ENCODE results near the gene MRTFA. TPM values are rescaled to one million over a fixed set of nuclear protein-coding genes. Genes with fewer than 3 reads are reported as not detected.

MRTFA gene
- total and polyA plus RNA-seq, 9 of the 15 experiments (the other 6 are each of a cell fraction or from before 2014, with no cell fraction given), result 0.84 to 21.1 (median 3.7) TPM

DNA sequence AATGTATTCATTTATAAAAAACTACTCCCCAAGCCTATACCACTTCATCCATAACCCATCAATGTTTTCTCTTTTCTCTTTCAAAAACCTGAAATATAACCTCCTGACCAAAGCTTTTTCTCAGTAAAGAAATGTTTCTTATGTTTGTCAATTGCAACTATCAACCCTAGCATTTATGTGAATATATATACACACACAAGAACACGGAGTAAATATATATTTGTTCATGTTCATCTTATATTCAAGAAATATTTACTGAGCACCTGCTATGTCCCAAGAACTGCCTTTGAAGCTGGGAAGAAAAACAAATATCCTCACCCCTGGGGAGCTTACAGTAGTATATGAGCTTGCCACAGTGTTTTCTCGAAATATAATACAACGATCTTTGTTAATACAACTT, 3.5 kb downstream of the MRTFA start (continued):
- no peak for TF ChIP-seq ESRRA (IDR thresholded peaks at IDR 0.05; ENCODE audit: borderline replicate concordance, low read depth)
- TF ChIP-seq MED1 (CRISPR knock-in tag; IDR thresholded peaks at IDR 0.05; ENCODE audit: borderline replicate concordance), result no peak

DNA sequence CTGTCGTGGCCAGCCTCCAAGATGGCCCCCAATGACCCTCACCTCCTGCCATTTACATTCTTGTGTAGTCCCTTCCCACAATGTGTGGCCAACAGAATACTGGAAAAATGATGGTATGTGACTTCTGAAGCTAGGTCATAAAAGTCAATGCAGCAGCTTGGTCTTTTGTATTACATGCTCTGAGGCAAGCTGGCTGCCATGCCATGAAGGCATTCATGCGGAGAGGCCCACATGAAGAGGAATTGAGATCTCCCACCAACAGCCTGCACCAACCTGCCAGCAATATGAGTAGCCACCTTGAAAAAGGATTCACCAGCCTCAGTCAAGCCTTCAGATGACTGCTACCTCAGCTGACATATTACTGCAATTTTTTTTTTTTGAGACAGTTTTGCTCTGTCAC, 4.6 kb downstream of the MRTFA start:
- 0 out of 2 replicates have a peak, but pooled peaks cover 4% of the 10 kb centered on the region for H4K20me1 ChIP-seq (replicated peaks; ENCODE audit: control insufficient read depth, insufficient read depth, low read length)
- no peak overlapping the region for H3K27ac ChIP-seq (ENCODE audit: extremely low read depth, low read depth, low read length)
- H3K4me2 ChIP-seq (ENCODE audit: insufficient read depth, low read length), result no peak overlapping the region

More for the DNA sequence above, 4.6 kb downstream of the MRTFA start:
- Histone ChIP-seq H3K4me3 (no peak overlapping the region), H3K36me3 (ENCODE audit: control insufficient read depth, insufficient read depth, low read length) (no peaks in the 10 kb centered on the region), H3K79me2 (ENCODE audit: control insufficient read depth, insufficient read depth, low read length) (peaks cover 84% of the 10 kb centered on the region), H3K9me1 (ENCODE audit: control insufficient read depth, insufficient read depth, low read length) (no peaks in the 10 kb centered on the region), H3K27me3 (ENCODE audit: control insufficient read depth in 2 of 2, insufficient read depth in 2 of 2, low read length in 2 of 2) (no peaks in the 10 kb centered on the region), H3K9ac (ENCODE audit: insufficient read depth in 1 of 2, low read depth in 2 of 2, low read length in 2 of 2) (no peak overlapping the region; a peak in 1 of 4 replicates), H3K9me3 (replicated peaks; ENCODE audit: control insufficient read depth, insufficient read depth, low read depth, low read length) (no peaks in the 10 kb centered on the region), H2AFZ (ENCODE audit: low read depth, low read length) (no peak overlapping the region), H3K4me1 (replicated peaks in 1 of 2; ENCODE audit: control insufficient read depth in 2 of 2, insufficient read depth in 2 of 2, low read length in 2 of 2) (peaks cover 13 to 20% of the 10 kb centered on the region in 2 experiments; a peak in 4 of 5 replicates)
- CTCF ChIA-PET (ENCODE audit: low intra/inter-chr PET ratio), result no interaction called here
- BruUV-seq (replicated peaks), result no TSS peak
- intact Hi-C loops (cut with micrococcal nuclease), result no loop called here
- DNase-seq (ENCODE audit: extremely low read depth in 1 of 4, low spot score in 3 of 4) (no peak), FAIRE-seq (no peak), ATAC-seq (no peak)
- WGBS (ENCODE audit: insufficient coverage, low coverage, missing lambda C conversion rate), result 82% methylated on average over 2 of the region's 2 CpGs
- POLR2A ChIA-PET, result interaction anchor here (0.6 to 2.0 kb wide), 3 partner anchors 26 to 195 kb away, joined by 3 to 4 read pairs (median 4); no protein-coding TSS in a partner anchor
- TF ChIP-seq ZNF212 (CRISPR knock-in tag; IDR thresholded peaks at IDR 0.05), result no peak
- no peak for TF ChIP-seq ZSCAN29 (IDR thresholded peaks at IDR 0.05)
- no peak for TF ChIP-seq NFYB (IDR thresholded peaks at IDR 0.05; ENCODE audit: extremely low read depth, insufficient read length)
- no peak for TF ChIP-seq ZNF75A (CRISPR knock-in tag; IDR thresholded peaks at IDR 0.05)
- no peak for TF ChIP-seq NEUROD1 (IDR thresholded peaks at IDR 0.05; ENCODE audit: borderline replicate concordance, low read depth, low read length, partially characterized antibody)
- TF ChIP-seq ATF7 (IDR thresholded peaks at IDR 0.05), result no peak
- TF ChIP-seq KAT8 (IDR thresholded peaks at IDR 0.05; ENCODE audit: low read depth), result no peak
- no peak for TF ChIP-seq ATF4 (CRISPR knock-in tag; IDR thresholded peaks at IDR 0.05)
- no peak for TF ChIP-seq ETV6 (IDR thresholded peaks at IDR 0.05; ENCODE audit: borderline replicate concordance in 1 of 2, low read depth in 2 of 2, low read length in 1 of 2)
- no peak for TF ChIP-seq ETV6 (CRISPR knock-in tag; IDR thresholded peaks at IDR 0.05; ENCODE audit: borderline replicate concordance)
- no peak for TF ChIP-seq SAP30 (IDR thresholded peaks at IDR 0.05; ENCODE audit: borderline replicate concordance, insufficient read depth, low read depth, low read length, poor library complexity, severe bottlenecking)
- no peak for TF ChIP-seq NFATC3 (IDR thresholded peaks at IDR 0.05)
- TF ChIP-seq ERF (CRISPR knock-in tag; IDR thresholded peaks at IDR 0.05), result no peak
- no peak for TF ChIP-seq MCM7 (IDR thresholded peaks at IDR 0.05)
- TF ChIP-seq TAF9B (IDR thresholded peaks at IDR 0.05; ENCODE audit: partially characterized antibody), result no peak
- no peak for TF ChIP-seq PHB2 (IDR thresholded peaks at IDR 0.05; ENCODE audit: low read depth)
- TF ChIP-seq HDAC3 (IDR thresholded peaks at IDR 0.05; ENCODE audit: borderline replicate concordance, partially characterized antibody), result no peak
- TF ChIP-seq UBTF (IDR thresholded peaks at IDR 0.05; ENCODE audit: borderline replicate concordance in 1 of 2, low read depth in 2 of 2, low read length in 2 of 2), result no peak
- no peak for TF ChIP-seq FOSL1 (tag; conservative IDR thresholded peaks at IDR 0.05)
- in situ Hi-C loops (cut with MboI), result no loop called here
